Left lung (tissue), 10 donors: ENCODE data around the gene COMT. TPM values are rescaled to one million over a fixed set of nuclear protein-coding genes. Genes with fewer than 3 reads are reported as not detected.

Experiments used
- ATAC-seq: fragments of 200-7000 bp; cut with Tn5 transposase; one replicate; pipeline ENCODE4 v1.9.1; 2020; ENCODE audit warnings: moderate library complexity
- DNase-seq, 4 donors: peaks; one replicate each; pipeline ENCODE4 v3.0.0-alpha.2; 2013 to 2020
- H3K27ac ChIP-seq, 2 donors: fragments of 200-600 bp; sonication (generic) in 1 of 2; one replicate each; pipeline versions ENCODE4 v1.5.0 to v1.8.0; 2020 to 2021
- H3K27me3 ChIP-seq, 2 donors: fragments of 200-600 bp; sonication (generic) in 1 of 2; one replicate each; pipeline versions ENCODE4 v1.5.0 to v1.8.0; 2020 to 2021
- H3K36me3 ChIP-seq, 2 donors: fragments of 200-600 bp; sonication (generic) in 1 of 2; one replicate each; pipeline versions ENCODE4 v1.5.0 to v1.8.0; 2020 to 2021
- H3K4me1 ChIP-seq, 2 donors: fragments of 200-600 bp; one replicate each; pipeline ENCODE4 v1.8.0; 2021
- H3K4me3 ChIP-seq, 2 donors: fragments of 200-600 bp; sonication (generic) in 1 of 2; one replicate each; pipeline versions ENCODE4 v1.5.0 to v1.8.0; 2020 to 2021; ENCODE audit warnings: mild to moderate bottlenecking in 1 of 2
- H3K9me3 ChIP-seq, 2 donors: fragments of 200-600 bp; sonication (generic) in 1 of 2; one replicate each; pipeline versions ENCODE4 v1.5.0 to v1.8.0; 2020 to 2021
- CTCF ChIP-seq, 2 donors: fragments of 200-600 bp; sonication (generic) in 1 of 2; IDR thresholded peaks; one replicate each; pipeline versions ENCODE4 v1.5.0 to v1.8.0; 2021; ENCODE audit warnings: antibody characterized with exemption in 2 of 2
- intact Hi-C, 2 donors: fragments of 100-400 bp; cut with DNase I; formaldehyde crosslinking; loops; one replicate each; pipeline versions ENCODE4 v1.11.2 to v1.14.2; 2022
- polyA plus RNA-seq, 6 donors: library from polyadenylated mRNA; unstranded; fragments of 120-200 nt; gene quantifications; one replicate each; pipeline ENCODE4 v1.2.1, GENCODE V29; 2013; ENCODE audit not compliant: insufficient read length in 6 of 6
- total RNA-seq, 2 donors: library from RNA; stranded (reverse); fragmentation: NEBNext Ultra II Directional; extraction: Animal tissue kit (Norgen Biotek cat#: 25700); gene quantifications; one replicate each; pipeline ENCODE4 v1.2.1, GENCODE V29; 2021
- donor health status: DM: no; HTN: yes; CAD: no.
- donor health status: DM: no; HTN: no; CAD: no.

The COMT gene
- total and polyA plus RNA-seq, 8 donors: 90.1 to 249 (median 102) TPM

- H3K27me3 ChIP-seq: no peaks in the 10 kb centered on the region
- H3K4me3 ChIP-seq: no peak overlapping the region
- H3K27ac ChIP-seq: no peak overlapping the region
- ATAC-seq (peak; percentile 96), DNase-seq (peak; percentile 76 to 91 (median 82))
- intact Hi-C loops: loop anchor here in 1 of 2 donors (5.0 kb wide), 1 partner anchor 177 kb away; no protein-coding TSS in a partner anchor
- H3K9me3 ChIP-seq: no peaks in the 10 kb centered on the region
- TF ChIP-seq CTCF (IDR thresholded peaks at IDR 0.05): peak; percentile 86 to 95
- H3K4me1 ChIP-seq: no peaks in the 10 kb centered on the region
- peaks cover 0 to 54% of the 10 kb centered on the region in 2 donors for H3K36me3 ChIP-seq
Observed at GRCh38 chr22:19909350-19910179, 32.0 kb upstream of the COMT start.

- Histone ChIP-seq H3K36me3 (peaks cover 0 to 59% of the 10 kb centered on the region in 2 donors), H3K4me1 (no peaks in the 10 kb centered on the region), H3K27ac (no peak overlapping the region), H3K9me3 (no peaks in the 10 kb centered on the region), H3K4me3 (no peak overlapping the region), H3K27me3 (no peaks in the 10 kb centered on the region)
- no peak for ATAC-seq
- DNase-seq: no peak
- intact Hi-C loops: loop anchor here in 1 of 2 donors (5.0 kb wide), 1 partner anchor 178 kb away; no protein-coding TSS in a partner anchor
- TF ChIP-seq CTCF (IDR thresholded peaks at IDR 0.05): peak in 1 of 2 donors; percentile 28
Observed at GRCh38 chr22:19910180-19910744, 31.3 kb upstream of the COMT start.

- Histone ChIP-seq H3K9me3 (no peaks in the 10 kb centered on the region), H3K36me3 (peaks cover 0 to 65% of the 10 kb centered on the region in 2 donors), H3K27ac (no peak overlapping the region), H3K4me3 (no peak overlapping the region), H3K27me3 (no peaks in the 10 kb centered on the region), H3K4me1 (no peaks in the 10 kb centered on the region)
- no peak for ATAC-seq
- DNase-seq: no peak
- no peak for TF ChIP-seq CTCF (IDR thresholded peaks at IDR 0.05)
- intact Hi-C loops: loop anchor here in 1 of 2 donors (5.0 kb wide), 1 partner anchor 179 kb away; no protein-coding TSS in a partner anchor
Observed at GRCh38 chr22:19911540-19912270, 29.9 kb upstream of the COMT start.

GRCh38 chr22:19912271-19912999, 29.1 kb upstream of the COMT start:
- intact Hi-C loops: loop anchor here in 1 of 2 donors (5.0 kb wide), 1 partner anchor 180 kb away; no protein-coding TSS in a partner anchor
- ATAC-seq (peak; percentile 39), DNase-seq (peak in 1 of 4 donors; percentile 61)
- Histone ChIP-seq H3K4me3 (no peak overlapping the region), H3K27me3 (no peaks in the 10 kb centered on the region), H3K27ac (no peak overlapping the region), H3K9me3 (no peaks in the 10 kb centered on the region), H3K36me3 (peaks cover 0 to 72% of the 10 kb centered on the region in 2 donors), H3K4me1 (no peaks in the 10 kb centered on the region)
- no peak for TF ChIP-seq CTCF (IDR thresholded peaks at IDR 0.05)
